AG20443 (cell line): Measurements from ENCODE around the gene HDGF.

Experiments used
- DNase-seq: peaks from one replicate; pipeline ENCODE4 v3.0.0; 2012; ENCODE audit warnings: low spot score, mixed read lengths

HDGF gene

DNA sequence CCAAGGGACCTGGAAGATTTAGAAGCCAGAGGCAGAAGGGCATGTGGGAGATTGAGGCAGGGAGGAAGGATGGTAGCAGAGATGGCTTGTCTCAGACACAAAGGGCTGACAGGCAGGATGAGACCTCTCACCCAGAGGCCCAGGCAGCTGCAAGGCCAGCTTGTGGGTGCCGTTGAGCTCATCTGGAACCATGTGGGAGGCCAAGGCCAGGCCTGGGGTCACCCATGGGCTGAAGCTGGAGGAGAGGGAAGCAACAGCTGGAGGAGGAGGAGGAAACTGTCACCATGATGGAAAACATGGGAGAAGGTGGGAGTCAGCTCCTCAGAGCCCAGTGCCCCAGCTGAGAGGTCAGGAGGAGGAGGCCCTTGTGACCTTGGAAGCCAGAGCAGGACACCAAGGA is 52.5 kb downstream of the HDGF start:
- no peak for DNase-seq

GRCh38 chr1:156697481-156697880 is 54.0 kb downstream of the HDGF start:
- DNase-seq = no peak

- no peak for DNase-seq
Measured at GRCh38 chr1:156696755-156697154, 54.7 kb downstream of the HDGF start.

- DNase-seq = no peak
Measured at GRCh38 chr1:156694690-156694962, 56.8 kb downstream of the HDGF start.

DNA sequence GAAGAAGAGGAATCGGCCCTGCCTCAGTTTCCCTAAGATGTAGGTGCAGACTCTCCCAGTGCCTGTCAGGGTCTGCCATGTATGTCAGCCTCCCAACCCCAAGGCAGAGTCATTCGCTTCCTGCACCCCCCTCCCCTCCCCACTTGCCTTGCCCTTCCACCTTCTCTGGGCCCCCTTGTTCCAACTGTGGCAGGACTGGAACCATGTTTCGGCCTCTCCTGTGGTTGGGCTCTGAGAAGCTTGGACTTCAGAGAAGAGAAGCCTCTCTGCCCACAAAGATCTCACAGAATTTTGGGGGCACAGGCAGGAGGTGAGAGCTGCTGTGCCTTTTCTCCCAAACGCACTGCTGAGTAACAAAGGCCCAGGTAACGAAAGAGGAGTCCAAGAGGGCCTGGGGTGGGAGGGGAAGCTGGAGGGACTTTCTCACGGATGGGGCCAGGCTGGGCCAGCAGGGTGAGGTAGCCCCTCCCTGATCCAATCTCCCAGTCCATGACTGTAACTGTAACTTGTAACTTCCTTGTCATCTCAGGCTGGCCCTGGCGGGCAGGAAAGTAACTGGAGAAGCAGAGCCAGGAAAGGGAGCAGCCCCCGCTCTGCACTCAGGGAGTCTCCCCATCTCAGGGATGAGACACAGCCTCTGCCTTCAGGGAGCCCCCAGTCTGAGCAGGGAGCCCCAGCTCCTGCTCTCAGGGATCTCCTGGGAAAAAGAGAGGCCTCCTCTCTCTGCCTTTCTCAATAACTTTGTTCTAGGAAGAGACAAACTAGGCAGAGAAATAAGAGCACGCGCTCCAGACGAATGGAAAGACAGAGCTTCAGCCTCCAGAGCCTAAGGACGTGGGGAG is 57.4 kb downstream of the HDGF start:
- DNase-seq = no peak

GRCh38 chr1:156692925-156693847 is 58.3 kb downstream of the HDGF start:
- DNase-seq = no peak

DNA sequence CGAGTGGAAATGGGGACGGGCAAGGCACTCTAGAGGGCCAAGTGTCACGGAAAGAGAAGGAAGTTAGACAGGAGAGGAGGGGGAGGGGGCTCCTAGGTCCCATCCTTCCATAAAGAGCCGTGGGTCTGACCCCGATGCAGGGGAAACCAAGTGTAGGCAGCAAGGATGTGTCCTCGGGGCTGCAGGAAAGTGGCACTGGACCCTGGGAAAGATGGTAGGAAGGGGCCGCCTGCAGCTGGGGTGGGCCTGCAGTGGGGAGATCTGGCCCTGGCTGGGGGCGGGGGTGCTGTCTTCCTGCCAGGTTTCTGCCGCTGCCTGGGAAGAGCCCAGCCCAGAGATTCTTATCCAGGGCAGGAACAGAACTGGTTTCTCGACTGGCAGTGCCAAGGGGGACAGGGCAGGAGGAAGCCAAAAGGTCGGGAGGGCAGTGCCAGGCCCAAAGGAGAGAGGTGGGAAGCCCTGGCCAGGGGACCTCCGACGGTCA is 59.0 kb downstream of the HDGF start:
- DNase-seq = no peak
